ENCODE results near the gene SMAD7.
A peak's percentile ranks its signal among the peaks of the same experiment; 100 is the strongest.

The SMAD7 gene

GRCh38 chr18:48958951-48959350 is 8.2 kb upstream of the SMAD7 start:
- no peak for TF ChIP-seq CTCF (conservative IDR thresholded peaks at IDR 0.05; ENCODE audit: low read depth, low read length)
- H3K4me3 ChIP-seq (ENCODE audit: low read depth, low read length), result no peak overlapping the region
- DNase-seq (ENCODE audit: low read depth), result no peak

DNA sequence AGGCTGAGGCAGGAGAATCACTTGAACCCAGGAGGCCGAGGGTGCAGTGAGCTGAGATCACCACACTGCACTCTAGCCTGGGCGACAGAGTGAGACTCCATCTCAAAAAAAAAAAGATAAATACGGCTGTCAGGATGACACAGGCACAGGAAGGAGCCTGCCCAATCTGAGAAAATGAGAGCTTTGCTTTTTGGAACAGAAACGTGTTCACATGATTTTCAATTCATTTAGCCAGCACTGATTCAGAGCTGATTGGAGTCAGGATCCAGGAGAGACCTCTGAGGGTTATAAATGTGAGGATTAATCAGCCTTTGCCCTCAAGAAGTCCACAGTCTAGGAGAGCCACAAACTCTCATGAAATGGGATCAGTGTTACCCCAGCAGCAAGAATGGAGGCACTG is 6.9 kb upstream of the SMAD7 start:
- no peak for TF ChIP-seq CTCF (conservative IDR thresholded peaks at IDR 0.05; ENCODE audit: low read depth, low read length)
- H3K4me3 ChIP-seq (ENCODE audit: low read depth, low read length), result no peak overlapping the region
- no peak for DNase-seq (ENCODE audit: low read depth)

GRCh38 chr18:48957136-48957535 is 6.4 kb upstream of the SMAD7 start:
- DNase-seq (ENCODE audit: low read depth), result no peak
- no peak overlapping the region for H3K4me3 ChIP-seq (ENCODE audit: low read depth, low read length)
- no peak for TF ChIP-seq CTCF (conservative IDR thresholded peaks at IDR 0.05; ENCODE audit: low read depth, low read length)

- H3K4me3 ChIP-seq (ENCODE audit: low read depth, low read length), result no peak overlapping the region
- TF ChIP-seq CTCF (conservative IDR thresholded peaks at IDR 0.05; ENCODE audit: low read depth, low read length), result no peak
- peak; percentile 81 for DNase-seq (ENCODE audit: low read depth)
These were observed 5.6 kb upstream of the SMAD7 start for GRCh38 chr18:48956356-48956755.

GRCh38 chr18:48955830-48956261 is 5.1 kb upstream of the SMAD7 start:
- TF ChIP-seq CTCF (conservative IDR thresholded peaks at IDR 0.05; ENCODE audit: low read depth, low read length), result peak; percentile 13
- DNase-seq (ENCODE audit: low read depth), result peak; percentile 69
- no peak overlapping the region for H3K4me3 ChIP-seq (ENCODE audit: low read depth, low read length)

DNA sequence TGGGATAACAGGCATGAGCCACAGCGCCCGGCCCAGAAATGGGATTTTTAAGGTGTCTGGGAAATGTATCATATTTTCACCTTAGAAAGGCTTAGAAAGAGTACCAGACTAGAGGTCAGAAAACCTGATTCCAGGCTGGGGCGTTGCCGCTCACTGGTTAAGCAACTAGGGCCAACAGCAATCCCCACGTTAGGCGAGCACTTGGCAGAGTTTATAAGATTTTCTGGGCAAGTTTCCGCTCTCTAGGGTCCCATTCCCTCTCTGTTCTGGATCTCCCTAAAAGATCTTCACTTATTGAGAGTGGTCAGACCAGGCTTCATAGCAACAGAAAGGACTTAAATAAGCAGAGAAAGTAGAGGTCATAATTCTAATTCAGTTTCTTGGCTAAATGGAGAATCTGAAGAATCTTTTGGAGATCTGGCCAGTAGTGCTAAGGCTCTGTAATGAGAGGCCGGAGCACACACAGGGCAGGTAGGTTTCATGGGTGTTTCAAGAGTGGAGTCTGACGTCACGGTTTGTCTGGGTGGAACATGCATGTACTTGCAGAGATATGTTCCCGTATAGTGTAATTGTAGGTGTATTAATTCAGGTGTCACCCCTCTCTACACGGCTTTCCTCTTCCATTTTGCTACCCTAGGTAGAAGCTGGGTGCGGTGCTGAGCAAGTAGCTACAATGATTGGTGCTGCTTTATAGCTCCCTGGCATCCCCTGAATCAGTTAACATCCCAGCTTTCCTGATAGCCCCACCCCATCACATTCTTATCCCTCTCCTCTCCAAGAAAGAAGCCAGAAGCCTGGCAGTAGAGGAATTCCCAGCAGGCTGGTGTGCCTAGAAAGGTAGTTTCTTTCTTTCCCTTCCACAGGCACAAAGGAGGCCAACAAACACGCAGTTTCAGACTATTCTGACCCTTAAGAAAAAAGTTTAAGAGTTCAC is 4.4 kb upstream of the SMAD7 start:
- no peak overlapping the region for H3K4me3 ChIP-seq (ENCODE audit: low read depth, low read length)
- TF ChIP-seq CTCF (conservative IDR thresholded peaks at IDR 0.05; ENCODE audit: low read depth, low read length), result no peak
- no peak for DNase-seq (ENCODE audit: low read depth)
